ENCODE measurements around the gene CCNQ.

GRCh38 chrX:153621949-153622598 lies 23.1 kb upstream of the CCNQ start:
- TF ChIP-seq CTCF (conservative IDR thresholded peaks at IDR 0.05) (no peak), ZFX (IDR thresholded peaks at IDR 0.05) (no peak)
